Epithelial cell of prostate (primary cell): Measurements from ENCODE around the gene FRMPD4.

ENCODE experiments used
- DNase-seq: peaks from one replicate; pipeline ENCODE4 v3.0.0-alpha.2; 2011; ENCODE audit warnings: low read depth, low spot score
- H3K27ac ChIP-seq: fragments of 450-650 bp; 2 replicates; pipeline ENCODE4 v1.5.1; 2017; ENCODE audit warnings: mild to moderate bottlenecking

The FRMPD4 gene

DNA sequence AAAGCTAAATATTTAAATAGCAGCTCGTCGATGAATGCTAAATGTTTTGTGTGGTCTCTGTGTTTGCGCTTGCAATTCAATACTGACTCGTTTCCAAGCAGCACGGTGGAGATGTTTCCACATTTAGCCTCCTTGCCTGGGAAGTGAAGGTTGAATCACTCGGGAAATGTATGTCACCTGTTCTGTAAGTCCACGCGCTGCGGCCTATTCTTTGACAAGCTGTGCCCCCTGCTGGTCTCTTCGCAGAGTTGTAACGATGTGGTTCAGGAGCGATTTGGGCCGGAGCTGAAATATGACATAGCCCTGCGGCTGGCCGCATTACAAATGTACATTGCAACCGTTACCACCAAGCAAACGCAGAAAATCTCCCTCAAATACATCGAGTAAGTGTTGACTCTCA lies 563.4 kb downstream of the FRMPD4 start:
- no peak overlapping the region for H3K27ac ChIP-seq
- peak; percentile 29 for DNase-seq

DNA sequence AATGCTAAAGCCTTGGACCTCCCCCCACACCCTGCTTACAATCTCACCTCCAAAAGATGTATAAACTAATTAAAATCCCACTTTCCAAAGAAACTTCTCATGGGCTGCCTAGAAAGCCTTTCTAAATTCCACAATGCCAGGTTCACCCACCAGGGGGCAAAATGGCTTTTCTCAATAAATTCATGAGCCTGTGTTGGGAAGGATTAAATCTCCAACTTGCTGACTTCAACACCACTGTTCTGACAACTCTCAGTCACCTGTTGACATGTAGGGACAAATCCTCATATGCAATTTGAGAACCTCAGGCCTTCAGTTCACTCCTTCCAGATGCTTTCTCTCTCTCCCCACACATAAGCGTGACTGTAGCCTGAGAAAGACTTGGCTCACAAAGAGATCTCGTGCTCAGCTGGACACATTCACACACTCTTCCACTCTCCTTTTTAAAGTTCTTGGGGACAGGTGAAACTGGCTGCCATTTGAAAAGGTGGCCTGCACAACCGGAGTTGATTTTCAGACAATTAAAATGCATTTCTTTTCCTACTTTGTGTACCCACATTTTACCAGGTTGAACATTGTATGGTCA lies 564.3 kb downstream of the FRMPD4 start:
- no peak overlapping the region for H3K27ac ChIP-seq
- DNase-seq = peak; percentile 22

DNA sequence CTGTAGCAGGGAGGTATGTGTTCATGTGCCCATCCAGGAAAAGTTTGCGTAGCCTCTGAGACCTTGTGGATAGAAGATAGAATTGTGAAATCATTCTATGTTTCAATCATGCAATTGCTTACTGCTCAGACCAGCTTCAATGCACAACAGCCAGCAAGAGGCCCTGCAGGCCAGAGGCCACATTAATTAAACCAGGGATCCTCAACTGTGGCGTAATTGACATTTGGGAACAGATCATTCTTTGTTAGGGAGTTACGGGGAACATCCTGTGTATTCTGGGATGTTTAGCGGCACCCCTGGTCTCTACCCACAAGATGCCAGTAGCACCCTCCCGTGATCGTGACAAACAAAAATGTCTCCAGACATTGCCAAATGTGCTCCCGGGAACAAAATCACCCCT lies 566.4 kb downstream of the FRMPD4 start:
- no peak for DNase-seq
- H3K27ac ChIP-seq = no peak overlapping the region

DNA sequence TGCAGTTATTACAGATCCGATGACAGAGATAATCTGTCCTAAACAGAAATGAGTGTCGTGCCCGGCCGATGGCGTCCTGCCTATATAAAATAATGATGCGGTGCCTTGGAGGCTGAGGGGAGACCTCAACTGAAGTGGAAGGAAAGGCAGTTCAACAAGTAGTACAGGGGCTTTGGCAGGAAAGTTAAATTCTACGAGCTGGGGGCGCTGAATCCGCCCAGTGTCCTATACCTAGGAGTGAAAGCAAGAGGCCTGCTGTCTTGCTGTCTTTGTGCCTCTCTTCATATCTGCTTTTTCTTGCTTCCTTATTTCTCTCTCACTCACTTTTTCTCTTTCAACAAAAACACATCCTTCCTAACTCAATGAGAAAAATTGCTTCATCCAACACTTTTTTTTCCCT lies 570.8 kb downstream of the FRMPD4 start:
- DNase-seq = no peak
- H3K27ac ChIP-seq = no peak overlapping the region

DNA sequence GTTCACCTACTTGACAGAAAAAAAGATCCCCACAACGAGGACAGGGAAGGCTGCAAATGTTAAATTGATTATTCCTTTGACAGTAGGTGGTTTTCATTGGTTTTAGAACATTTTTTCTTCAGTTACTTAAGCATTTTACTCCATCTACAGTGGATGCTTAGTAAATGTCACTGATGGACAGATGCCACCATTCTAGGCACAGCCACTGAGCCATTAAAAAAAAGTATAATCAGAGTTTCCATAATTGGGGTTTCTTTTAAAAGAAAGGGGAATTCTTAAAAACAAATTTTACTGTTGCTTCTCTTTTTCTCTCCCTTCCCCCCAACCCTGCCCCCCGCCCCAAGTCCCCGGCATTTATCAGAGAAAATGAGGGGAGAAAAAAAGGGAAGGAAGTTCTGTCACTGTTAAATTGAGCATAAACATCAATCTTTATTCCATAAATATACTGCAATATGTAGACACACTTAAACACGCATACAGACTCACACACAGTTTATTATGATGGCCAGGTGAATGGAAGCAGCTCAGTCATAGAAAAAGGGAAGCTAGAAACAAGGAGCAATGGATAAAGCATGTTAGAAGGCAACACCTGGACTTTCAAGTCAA lies 573.3 kb downstream of the FRMPD4 start:
- no peak for DNase-seq
- no peak overlapping the region for H3K27ac ChIP-seq

DNA sequence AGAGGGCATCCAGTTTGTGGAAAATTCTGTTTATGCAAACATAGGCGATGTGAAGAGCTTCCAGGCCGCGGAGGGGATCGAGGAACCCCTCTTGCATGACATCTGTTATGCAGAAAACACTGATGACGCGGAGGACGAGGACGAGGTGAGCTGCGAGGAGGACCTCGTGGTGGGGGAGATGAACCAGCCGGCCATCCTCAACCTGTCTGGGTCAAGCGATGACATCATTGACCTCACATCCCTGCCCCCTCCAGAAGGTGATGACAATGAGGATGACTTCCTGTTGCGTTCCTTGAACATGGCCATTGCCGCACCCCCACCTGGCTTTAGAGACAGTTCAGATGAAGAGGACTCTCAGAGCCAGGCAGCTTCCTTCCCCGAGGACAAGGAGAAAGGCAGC lies 578.3 kb downstream of the FRMPD4 start:
- no peak overlapping the region for H3K27ac ChIP-seq
- no peak for DNase-seq

DNA sequence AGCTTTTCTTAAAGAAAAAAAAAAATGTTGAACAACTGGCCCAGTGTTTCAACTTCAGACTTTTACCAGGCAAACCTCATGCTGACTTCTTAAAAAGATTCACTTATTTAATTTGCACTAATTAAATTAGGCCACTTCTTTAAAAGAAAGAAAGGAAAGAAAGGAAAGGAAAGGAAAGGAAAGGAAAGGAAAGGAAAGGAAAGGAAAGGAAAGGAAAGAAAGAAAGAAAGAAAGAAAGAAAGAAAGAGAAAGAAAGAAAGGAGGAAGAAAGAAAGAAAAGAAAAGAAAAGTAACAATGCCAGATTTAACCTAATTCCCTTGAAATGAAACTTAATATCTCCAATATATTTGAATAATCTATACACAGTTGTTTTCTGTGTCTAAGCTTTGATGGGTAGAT lies 581.6 kb downstream of the FRMPD4 start:
- no peak for DNase-seq
- H3K27ac ChIP-seq = no peak overlapping the region

DNA sequence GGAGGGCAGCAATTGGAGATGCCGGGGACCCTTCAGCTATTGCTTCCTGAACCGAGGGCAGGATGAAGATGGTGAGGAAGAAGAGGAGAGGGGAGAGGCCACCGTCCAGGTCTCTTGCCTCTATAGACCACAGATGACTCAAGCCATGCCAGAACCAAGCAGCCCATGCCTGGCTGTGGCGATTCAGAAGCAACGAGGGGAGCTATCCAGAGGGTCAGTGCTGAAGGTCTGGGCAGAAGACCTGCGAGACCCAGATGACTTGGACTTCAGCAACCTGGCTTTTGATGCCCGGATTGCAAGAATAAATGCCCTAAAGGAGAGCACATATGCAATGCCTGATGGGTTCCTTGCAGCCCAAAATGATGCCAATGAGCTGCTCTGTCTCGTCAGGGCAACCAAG lies 582.8 kb downstream of the FRMPD4 start:
- H3K27ac ChIP-seq = no peak overlapping the region
- DNase-seq = no peak

DNA sequence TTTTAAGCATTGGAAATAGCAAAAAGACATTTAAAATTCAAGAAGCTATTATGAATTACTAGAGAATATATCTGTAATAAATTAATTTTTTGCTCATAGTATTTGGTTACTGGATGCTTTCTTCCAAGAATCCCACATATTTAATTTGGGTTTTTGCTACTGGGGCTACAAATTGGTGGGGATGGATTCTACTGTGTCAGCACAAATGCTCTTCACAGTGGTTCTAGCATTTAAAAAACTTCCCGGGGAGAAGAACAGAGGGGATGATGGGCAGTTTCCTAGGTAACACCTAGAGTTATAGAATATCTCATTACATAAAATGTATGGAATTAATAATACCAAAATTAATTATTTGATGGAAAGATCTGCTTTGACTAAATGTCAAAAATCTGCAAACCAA lies 584.0 kb downstream of the FRMPD4 start:
- no peak overlapping the region for H3K27ac ChIP-seq
- DNase-seq = no peak

DNA sequence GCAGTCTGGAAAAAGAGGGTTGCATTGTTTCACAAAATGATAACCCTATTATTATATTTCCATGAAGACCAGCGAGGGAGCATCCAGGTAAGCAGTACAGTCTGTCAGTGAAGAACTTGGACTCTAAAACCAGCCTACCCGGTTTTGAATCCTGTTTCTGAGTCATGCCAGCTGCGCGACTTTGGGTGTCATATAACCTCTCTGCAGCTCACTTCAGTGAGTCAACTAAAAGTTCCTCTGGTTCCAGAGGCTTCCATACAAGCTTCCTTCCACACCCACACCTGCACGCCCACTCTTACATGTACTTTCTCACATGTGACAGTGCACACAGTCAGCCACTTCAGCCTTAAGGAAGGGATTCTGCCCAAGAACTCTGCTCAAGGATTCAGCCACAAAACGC lies 603.1 kb downstream of the FRMPD4 start:
- peak overlapping the region; percentile 32 for H3K27ac ChIP-seq

DNA sequence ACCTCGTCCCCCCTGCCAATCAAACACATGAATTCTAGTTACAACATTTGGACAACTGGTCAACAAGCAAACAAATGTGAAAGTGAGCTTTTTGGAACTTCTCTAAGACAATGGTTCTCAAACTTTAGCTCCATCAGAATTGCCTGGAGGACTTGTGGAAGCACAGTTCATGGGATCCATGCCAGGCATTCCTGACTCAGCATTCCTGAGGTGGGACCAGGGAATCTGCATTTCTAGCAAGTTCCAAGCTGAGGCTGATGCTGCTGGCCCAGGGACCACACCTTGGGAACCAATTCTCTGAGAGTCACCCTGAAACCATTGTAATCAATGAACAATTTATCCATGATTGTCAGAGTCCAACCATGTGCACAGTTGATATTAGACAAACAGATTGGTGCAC lies 609.2 kb downstream of the FRMPD4 start:
- H3K27ac ChIP-seq = no peak overlapping the region
- no peak for DNase-seq

More for the DNA sequence above, 603.1 kb downstream of the FRMPD4 start:
- DNase-seq = peak; percentile 64

DNA sequence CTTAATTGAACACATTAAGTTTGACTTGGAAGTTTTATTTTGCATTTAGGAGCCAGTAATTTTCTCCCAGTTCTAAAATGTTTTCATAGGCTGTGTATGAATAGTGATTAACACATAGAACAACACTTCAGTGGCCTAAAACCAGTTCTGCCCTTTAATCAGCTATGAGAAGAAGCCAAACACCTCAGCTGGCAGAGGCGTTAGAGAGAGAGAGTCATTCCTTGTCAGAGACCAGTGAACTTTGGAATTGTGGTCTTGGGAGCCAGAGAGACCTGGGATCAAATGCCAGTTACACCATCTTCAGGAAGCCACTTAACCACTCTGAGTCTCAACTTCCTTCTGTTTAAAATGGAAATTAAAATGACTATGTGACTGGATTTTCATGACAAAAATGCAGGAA lies 613.6 kb downstream of the FRMPD4 start:
- H3K27ac ChIP-seq = no peak overlapping the region
- DNase-seq = no peak

DNA sequence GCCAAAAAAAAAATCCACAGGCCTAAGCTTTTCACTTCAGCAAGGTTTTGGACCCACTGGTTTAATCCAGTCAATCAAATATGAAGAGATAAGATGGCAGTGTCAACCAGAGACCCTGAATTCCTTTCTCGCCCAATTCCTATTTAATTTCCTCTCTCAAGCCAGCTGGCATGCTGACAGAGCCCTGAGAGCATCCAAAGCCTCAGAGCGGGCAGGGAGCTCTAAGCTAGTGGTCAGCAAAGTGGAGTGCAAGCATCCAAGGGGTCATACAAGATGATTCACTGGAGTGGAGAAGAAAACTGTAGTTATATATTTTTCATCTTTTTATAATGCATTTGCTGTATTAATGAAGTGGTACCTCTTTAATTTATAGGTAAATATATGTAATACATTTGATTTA lies 615.1 kb downstream of the FRMPD4 start:
- no peak overlapping the region for H3K27ac ChIP-seq
- no peak for DNase-seq

DNA sequence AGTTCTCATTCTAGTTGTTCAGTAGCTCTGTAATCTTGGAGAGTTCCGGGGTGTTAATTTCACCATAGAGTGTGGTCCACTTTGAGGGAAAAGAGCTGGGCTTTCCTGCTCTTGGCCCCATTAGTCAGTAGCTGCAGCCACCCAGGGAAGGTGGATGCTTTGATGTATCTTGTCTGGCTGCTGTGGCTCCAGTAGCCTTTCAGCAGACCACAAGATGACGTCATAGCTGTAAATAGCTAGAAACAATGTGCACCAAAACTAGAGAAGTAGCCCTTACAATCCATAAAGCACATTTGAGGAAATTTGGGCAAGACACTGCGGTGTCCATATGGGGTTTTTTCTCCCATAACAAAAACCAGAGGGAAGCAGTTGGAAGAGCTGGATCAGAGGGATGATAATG lies 620.0 kb downstream of the FRMPD4 start:
- no peak for DNase-seq
- no peak overlapping the region for H3K27ac ChIP-seq

DNA sequence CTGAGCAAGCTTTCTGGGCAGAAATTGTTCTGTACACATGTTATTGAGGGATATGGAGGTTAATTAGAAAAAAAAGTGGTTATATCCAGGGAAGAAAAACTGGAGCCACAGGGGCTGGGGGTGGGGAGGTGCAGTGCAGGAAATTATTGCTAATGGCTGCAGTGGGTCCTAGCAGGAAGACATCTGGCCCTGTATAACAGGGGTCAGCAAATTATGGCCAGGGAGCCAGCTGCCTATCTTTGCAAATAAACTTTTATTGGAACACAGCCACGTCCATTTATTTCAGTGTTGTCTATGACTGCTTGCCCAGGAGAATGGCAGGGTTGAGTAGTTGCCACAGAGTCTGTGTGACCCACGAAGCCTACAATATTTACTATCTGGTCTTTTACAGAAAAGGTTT lies 629.6 kb downstream of the FRMPD4 start:
- DNase-seq = no peak
- no peak overlapping the region for H3K27ac ChIP-seq

DNA sequence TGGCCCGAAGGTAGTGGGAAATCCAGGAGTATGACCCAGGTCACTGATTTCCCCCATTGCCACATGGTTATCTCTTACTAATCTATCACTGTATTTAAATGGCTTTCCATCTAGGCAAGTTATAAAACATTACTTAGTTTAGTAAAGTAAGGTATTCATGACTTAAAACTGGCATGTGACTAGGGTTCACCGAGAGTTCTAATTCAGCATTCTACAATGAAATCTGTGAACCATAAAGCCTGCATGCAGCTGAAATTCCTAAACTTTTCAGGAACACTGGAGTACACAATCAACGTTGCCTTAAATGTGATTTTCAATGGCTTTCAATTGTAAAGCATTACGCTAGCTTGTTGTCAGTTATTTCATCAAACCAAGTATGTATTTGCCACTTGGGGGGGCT lies 630.2 kb downstream of the FRMPD4 start:
- DNase-seq = no peak
- H3K27ac ChIP-seq = no peak overlapping the region

DNA sequence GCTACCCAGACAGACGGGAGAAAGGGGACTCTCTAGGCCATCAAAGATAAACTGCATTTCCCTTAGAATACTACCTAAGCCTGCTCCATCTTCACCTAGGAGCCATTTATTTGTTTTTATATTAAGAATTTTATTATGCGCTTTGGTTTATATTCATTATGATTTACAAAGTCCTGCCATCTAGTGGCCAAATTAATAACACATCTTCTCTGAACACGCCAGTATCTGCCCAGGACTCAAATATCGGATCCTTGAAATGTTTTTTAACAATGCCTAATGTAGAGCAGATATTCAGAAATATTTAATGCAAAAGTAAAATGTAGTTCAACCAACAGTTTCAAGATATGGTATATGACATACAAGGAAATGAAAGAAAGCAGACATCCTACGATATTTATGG lies 632.2 kb downstream of the FRMPD4 start:
- no peak for DNase-seq
- H3K27ac ChIP-seq = no peak overlapping the region

DNA sequence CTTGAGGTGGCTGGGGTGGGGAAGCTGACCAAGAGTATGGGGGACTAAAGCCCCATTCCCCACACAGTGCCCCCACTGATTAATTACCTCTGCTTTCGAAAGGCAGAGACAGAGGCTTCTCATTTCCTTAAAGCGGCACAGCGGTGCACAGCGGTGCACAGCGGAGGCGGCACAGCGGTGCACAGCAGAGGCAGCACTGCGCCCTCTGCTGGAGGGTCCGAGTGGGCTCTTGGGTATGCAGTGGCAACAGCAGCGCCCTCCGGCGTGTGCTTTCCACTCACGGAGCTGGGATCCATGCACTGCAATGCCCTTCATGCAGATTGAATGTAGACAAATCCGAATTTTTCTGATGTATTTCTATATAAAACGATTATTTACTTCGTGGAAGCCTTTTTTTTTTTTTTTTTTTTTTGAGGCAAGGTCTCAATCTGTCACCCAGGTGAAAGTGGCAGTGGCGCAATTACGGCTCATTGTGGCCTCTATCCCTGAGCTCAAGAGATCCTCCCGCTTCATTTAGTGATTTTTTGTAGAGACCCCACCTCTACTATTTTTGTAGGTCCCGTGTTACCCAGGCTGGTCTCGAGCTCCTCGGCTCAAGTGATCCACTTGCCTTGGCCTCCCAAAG lies 633.3 kb downstream of the FRMPD4 start:
- no peak overlapping the region for H3K27ac ChIP-seq
- no peak for DNase-seq
